Heart left ventricle (tissue), 13 donors: ENCODE data around the gene RHOXF2.

ENCODE experiments used
- POLR2A ChIP-seq, 2 donors: fragments of 450-650 bp; IDR thresholded peaks; one replicate each; pipeline ENCODE4 v1.6.1; 2017; ENCODE audit warnings: antibody characterized with exemption in 2 of 2, mild to moderate bottlenecking in 2 of 2, moderate library complexity in 2 of 2
- TF ChIP-seq, protein P1 (sequence below), 12 donors: fragments of 200-600 bp; sonication (generic) in 4 of 12; IDR thresholded peaks; one replicate each; pipeline versions ENCODE4 v1.5.0 to v1.8.0; 2018 to 2022; ENCODE audit warnings: antibody characterized with exemption in 12 of 12, mild to moderate bottlenecking in 5 of 12
- donor health status: ischemic (EF 13 %, LVEDD 7.1; RV severe dilation, severe dysfunction).
- donor health status: DM: no; HTN: yes; CAD: no.
- donor health status: DM: no; HTN: no; CAD: no.
- donor health status: ischemic (EF 25% LVEDD 6.9; RV normal size, moderate dysfunction).
- donor health status: ischemic (EF 25% LVEDD 5.7; RV mildly dilated, moderate dysfunction).
- donor health status: ischemic (EF 35%, LVEDD 5.7; RV mildly dilated, moderate dysfunction).
- donor health status: nonischemic (EF 11% LVEDD 7.7; RV severe dilation, severe dysfunction).
- donor health status: DM: yes; HTN: yes; CAD: no.
- donor health status: PGD.
- donor health status: ischemic (EF 29% LVEDD 5.4; RV normal size, mild dysfunction).
- donor health status: nonischemic (EF 23%, LVEDD 6.1; RV moderate dilation, normal function).

- TF ChIP-seq, protein P1, sequence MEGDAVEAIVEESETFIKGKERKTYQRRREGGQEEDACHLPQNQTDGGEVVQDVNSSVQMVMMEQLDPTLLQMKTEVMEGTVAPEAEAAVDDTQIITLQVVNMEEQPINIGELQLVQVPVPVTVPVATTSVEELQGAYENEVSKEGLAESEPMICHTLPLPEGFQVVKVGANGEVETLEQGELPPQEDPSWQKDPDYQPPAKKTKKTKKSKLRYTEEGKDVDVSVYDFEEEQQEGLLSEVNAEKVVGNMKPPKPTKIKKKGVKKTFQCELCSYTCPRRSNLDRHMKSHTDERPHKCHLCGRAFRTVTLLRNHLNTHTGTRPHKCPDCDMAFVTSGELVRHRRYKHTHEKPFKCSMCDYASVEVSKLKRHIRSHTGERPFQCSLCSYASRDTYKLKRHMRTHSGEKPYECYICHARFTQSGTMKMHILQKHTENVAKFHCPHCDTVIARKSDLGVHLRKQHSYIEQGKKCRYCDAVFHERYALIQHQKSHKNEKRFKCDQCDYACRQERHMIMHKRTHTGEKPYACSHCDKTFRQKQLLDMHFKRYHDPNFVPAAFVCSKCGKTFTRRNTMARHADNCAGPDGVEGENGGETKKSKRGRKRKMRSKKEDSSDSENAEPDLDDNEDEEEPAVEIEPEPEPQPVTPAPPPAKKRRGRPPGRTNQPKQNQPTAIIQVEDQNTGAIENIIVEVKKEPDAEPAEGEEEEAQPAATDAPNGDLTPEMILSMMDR (IDR thresholded peaks at IDR 0.05), result no peak
- TF ChIP-seq POLR2A (IDR thresholded peaks at IDR 0.05), result no peak
These were observed 22.3 kb upstream of the RHOXF2 start for GRCh38 chrX:120136128-120136527.
